ENCODE measurements around the gene METTL8.
"Not testable (repeated sequence)": the region's sequence is repeated elsewhere in the genome, so short reads cannot be mapped to it uniquely, and the experiment has no call there.

The METTL8 gene

DNA sequence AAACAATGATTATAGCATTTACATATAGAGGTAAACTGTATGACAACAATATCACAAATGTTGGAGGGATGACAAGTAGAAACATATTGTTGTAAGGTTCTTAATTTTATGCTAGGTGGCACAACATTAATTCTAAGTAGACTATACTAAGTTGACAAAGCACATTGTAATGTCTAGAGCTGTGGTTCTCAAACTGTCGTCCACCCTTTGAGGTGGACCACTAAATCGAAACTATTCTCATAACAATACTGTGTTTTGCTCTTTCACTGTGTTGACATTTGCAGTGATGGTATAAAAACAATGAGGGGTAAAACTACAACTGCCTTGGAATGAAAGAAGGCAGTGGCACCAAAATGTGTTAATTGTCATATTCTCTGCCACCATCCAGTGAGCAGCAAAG is 66.1 kb downstream of the METTL8 start:
- no peak overlapping the region for H3K4me3 ChIP-seq (replicated peaks in 1 of 2; ENCODE audit: low read depth in 2 of 2, low read length in 2 of 2)

DNA sequence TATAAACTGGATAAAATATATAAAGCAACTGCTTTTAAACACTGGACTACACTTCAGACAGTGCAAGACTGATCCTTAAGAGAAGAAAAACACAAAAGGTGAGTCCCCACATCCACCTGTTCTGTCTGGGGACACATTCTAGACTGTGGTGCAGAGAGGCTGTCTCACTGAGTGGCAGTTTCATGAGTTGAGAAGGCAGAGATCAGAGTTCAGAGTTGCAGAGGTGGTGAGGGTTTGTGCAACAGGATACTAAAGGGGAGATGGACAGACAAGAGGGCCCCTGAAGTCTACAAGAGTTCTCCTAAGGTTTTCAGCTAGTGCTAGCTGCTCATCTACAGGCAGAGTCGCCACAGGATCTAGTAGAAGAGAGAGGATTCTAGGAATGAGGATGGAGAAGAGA is 68.0 kb downstream of the METTL8 start:
- no peak overlapping the region for H3K4me3 ChIP-seq (replicated peaks in 1 of 2; ENCODE audit: low read depth in 2 of 2, low read length in 2 of 2)
- TF ChIP-seq, protein P1, sequence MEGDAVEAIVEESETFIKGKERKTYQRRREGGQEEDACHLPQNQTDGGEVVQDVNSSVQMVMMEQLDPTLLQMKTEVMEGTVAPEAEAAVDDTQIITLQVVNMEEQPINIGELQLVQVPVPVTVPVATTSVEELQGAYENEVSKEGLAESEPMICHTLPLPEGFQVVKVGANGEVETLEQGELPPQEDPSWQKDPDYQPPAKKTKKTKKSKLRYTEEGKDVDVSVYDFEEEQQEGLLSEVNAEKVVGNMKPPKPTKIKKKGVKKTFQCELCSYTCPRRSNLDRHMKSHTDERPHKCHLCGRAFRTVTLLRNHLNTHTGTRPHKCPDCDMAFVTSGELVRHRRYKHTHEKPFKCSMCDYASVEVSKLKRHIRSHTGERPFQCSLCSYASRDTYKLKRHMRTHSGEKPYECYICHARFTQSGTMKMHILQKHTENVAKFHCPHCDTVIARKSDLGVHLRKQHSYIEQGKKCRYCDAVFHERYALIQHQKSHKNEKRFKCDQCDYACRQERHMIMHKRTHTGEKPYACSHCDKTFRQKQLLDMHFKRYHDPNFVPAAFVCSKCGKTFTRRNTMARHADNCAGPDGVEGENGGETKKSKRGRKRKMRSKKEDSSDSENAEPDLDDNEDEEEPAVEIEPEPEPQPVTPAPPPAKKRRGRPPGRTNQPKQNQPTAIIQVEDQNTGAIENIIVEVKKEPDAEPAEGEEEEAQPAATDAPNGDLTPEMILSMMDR (IDR thresholded peaks at IDR 0.05; ENCODE audit: low read depth, low read length), result no peak
- no peak for DNase-seq (ENCODE audit: low read depth in 2 of 2)

More for the DNA sequence above, 66.1 kb downstream of the METTL8 start:
- TF ChIP-seq, protein P1 (IDR thresholded peaks at IDR 0.05; ENCODE audit: low read depth, low read length), result no peak
- DNase-seq (ENCODE audit: low read depth in 2 of 2), result no peak

DNA sequence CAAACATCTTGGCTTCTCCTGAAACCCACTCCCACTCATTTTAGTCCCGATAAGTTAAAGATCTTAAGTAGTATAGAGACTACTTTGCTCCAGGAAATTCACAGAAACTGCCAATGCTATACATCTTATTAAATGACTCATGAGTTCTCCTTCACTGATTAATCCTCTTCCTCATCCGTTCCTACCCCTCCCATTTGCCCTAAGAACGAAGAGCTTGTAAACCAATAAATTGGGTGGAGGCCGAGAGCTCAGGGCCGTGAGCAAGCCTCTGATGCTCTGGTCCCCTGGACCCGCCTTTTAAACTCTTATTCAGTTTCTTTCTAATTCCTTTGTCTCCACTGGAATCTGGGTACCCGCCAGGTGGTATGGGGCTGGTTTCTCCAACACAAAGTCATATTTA is 68.6 kb downstream of the METTL8 start:
- no peak overlapping the region for H3K4me3 ChIP-seq (replicated peaks in 1 of 2; ENCODE audit: low read depth in 2 of 2, low read length in 2 of 2)
- TF ChIP-seq, protein P1 (IDR thresholded peaks at IDR 0.05; ENCODE audit: low read depth, low read length), result no peak
- DNase-seq (ENCODE audit: low read depth in 2 of 2), result no peak

DNA sequence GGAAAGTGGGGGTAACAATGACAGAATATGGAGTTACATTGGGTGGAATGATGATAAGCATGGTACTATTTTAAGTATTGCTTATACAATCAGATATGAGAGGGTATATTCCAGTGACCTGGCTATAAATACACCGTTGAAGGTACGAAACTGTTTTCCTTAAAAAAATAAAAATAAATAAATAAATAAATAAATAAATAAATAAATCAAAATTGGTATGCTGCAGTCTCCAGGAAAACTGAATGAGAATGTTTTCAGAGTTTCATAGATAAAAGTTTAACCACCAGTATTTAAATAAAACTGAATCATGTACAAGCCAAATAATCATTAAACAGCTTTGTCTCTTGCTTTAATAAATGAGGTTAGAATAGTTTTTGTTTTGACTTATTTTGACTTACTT is 71.4 kb downstream of the METTL8 start:
- H3K4me3 ChIP-seq (replicated peaks in 1 of 2; ENCODE audit: low read depth in 2 of 2, low read length in 2 of 2), result no peak overlapping the region
- TF ChIP-seq, protein P1 (IDR thresholded peaks at IDR 0.05; ENCODE audit: low read depth, low read length), result no peak
- no peak for DNase-seq (ENCODE audit: low read depth in 2 of 2)

DNA sequence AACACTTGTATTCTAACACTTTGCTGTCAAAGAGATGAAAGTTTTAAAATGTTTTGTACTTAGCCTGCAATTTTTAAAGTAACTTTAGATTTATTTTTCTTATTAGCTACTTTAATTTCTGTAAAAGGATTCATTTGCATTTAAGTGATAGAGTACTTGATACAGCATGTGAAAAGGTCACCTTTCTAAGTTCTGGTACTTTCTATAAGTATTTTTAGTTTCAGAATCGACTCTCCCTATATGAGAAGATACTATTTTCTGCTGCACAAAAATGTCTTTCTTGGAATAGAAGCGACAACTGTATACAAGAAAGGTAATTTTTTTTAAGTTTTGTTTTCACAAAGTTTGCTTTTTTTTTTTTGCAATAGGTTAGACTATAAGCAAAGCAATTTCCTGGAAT is 72.9 kb downstream of the METTL8 start:
- no peak for DNase-seq (ENCODE audit: low read depth in 2 of 2)
- TF ChIP-seq, protein P1 (IDR thresholded peaks at IDR 0.05; ENCODE audit: low read depth, low read length), result no peak
- H3K4me3 ChIP-seq (replicated peaks in 1 of 2; ENCODE audit: low read depth in 2 of 2, low read length in 2 of 2), result no peak overlapping the region

DNA sequence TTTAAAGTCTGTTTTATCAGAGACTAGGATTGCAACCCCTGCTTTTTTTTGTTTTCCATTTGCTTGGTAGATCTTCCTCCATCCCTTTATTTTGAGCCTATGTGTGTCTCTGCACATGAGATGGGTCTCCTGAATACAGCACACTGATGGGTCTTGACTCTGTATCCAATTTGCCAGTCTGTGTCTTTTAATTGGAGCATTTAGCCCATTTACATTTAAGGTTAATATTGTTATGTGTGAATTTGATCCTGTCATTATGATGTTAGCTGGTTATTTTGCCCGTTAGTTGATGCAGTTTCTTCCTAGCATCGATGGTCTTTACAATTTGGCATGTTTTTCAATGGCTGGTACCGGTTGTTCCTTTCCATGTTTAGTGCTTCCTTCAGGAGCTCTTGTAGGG is 80.0 kb downstream of the METTL8 start:
- H3K4me3 ChIP-seq (replicated peaks in 1 of 2; ENCODE audit: low read depth in 2 of 2, low read length in 2 of 2); DNase-seq (ENCODE audit: low read depth in 2 of 2): not testable (repeated sequence)

DNA sequence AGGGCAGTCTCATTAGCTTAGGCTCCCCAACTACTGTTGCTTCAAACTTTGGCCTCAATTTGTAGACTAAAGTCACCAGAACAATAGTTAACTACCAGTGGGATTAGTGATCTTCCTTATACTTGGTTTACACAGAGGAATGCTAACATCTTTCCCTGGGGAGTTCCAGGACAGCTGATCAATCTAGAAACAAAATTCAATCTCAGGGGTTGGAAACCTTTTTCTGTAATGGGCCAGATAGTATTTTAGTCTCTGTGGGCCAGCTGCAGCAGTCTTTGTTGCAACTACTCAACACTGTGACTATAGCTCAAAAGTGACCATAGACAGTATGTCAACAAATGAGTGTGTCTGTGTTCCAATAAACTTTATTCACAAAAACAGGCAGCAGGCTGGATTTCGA is 85.7 kb downstream of the METTL8 start:
- no peak for DNase-seq (ENCODE audit: low read depth in 2 of 2)

More for the DNA sequence above, 85.7 kb downstream of the METTL8 start:
- TF ChIP-seq, protein P1 (IDR thresholded peaks at IDR 0.05; ENCODE audit: low read depth, low read length), result no peak
- H3K4me3 ChIP-seq (replicated peaks in 1 of 2; ENCODE audit: low read depth in 2 of 2, low read length in 2 of 2), result no peak overlapping the region

Data from cardiac fibroblast (primary cell).